ENCODE data around the gene MIPEP.

The MIPEP gene

DNA sequence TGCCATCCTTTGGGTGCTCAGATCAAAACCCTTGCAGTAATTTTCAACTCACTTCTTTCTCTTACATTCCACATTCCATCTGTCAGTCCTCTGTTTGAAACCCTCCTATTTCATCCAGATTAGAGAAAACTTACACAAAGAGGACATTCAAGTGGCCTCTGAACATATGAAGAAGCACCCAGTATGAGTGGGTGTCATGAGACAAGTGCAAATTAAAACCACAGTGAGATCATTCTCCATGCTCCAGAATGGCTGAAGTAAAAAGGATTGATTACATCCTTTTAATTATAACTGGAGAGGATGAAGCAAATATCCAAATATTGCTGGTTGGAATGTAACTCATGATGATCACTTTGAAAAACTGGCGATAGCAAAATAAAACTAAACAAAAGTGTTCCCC is 96.5 kb downstream of the MIPEP start:
- H3K4me1 ChIP-seq (ENCODE audit: insufficient read depth, low read length, severe bottlenecking): peaks cover 18% of the 10 kb centered on the region
- H3F3A ChIP-seq (ENCODE audit: insufficient read depth, low read length): no peaks in the 10 kb centered on the region
- H3K4me3 ChIP-seq (ENCODE audit: low read depth, low read length, poor library complexity, severe bottlenecking): no peak overlapping the region
- H3K9ac ChIP-seq (ENCODE audit: low read length): no peak overlapping the region
- no peaks in the 10 kb centered on the region for H4K20me1 ChIP-seq (ENCODE audit: insufficient read depth, low read length)
- H3K27ac ChIP-seq (ENCODE audit: low read depth, low read length, poor library complexity, severe bottlenecking): no peak overlapping the region
- H3K79me2 ChIP-seq (ENCODE audit: insufficient read depth, low read length): no peaks in the 10 kb centered on the region
- H3K9me2 ChIP-seq (ENCODE audit: low read depth, low read length): no peaks in the 10 kb centered on the region
- no peaks in the 10 kb centered on the region for H3K36me3 ChIP-seq (ENCODE audit: insufficient read depth, low read length)
- TF ChIP-seq EZH2 (IDR thresholded peaks at IDR 0.05; ENCODE audit: borderline replicate concordance, low read length): no peak
- TF ChIP-seq, protein P1, sequence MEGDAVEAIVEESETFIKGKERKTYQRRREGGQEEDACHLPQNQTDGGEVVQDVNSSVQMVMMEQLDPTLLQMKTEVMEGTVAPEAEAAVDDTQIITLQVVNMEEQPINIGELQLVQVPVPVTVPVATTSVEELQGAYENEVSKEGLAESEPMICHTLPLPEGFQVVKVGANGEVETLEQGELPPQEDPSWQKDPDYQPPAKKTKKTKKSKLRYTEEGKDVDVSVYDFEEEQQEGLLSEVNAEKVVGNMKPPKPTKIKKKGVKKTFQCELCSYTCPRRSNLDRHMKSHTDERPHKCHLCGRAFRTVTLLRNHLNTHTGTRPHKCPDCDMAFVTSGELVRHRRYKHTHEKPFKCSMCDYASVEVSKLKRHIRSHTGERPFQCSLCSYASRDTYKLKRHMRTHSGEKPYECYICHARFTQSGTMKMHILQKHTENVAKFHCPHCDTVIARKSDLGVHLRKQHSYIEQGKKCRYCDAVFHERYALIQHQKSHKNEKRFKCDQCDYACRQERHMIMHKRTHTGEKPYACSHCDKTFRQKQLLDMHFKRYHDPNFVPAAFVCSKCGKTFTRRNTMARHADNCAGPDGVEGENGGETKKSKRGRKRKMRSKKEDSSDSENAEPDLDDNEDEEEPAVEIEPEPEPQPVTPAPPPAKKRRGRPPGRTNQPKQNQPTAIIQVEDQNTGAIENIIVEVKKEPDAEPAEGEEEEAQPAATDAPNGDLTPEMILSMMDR (IDR thresholded peaks at IDR 0.05; ENCODE audit: low read length): no peak
- H3K9me3 ChIP-seq (ENCODE audit: low read length): no peaks in the 10 kb centered on the region
- no peak overlapping the region for H2AFZ ChIP-seq (ENCODE audit: low read length)
- H3K4me2 ChIP-seq (ENCODE audit: low read length): no peak overlapping the region
- no peaks in the 10 kb centered on the region for H3K27me3 ChIP-seq (ENCODE audit: insufficient read depth, low read length)

DNA sequence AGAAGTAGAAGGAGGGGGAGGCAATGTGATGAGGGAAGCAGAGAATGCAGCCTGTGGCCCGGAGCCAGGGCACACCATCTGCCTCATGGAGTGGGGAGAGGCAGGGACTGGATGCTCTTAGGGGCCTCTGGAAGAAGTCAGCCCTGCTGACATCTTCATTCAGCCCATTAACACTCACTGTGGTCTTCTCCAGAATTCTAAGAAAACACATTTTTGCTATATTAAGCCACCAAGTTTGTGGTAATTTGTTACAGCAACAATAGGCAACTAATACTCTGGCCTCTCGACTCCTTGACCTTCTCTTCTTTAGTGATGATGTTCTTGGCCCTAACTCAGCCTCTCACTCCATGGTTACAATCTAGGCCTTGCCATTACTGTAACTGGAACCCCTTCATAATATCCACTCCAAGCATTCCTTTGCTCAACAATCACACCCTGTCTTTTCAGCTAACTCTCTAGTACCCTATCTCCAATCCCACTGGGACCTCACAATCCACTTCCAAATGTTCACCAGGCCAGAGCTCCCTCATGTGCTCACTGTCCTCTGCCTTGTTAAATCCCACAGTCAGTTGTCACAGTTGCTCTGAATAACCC is 98.5 kb downstream of the MIPEP start:
- Histone ChIP-seq H3K4me3 (ENCODE audit: low read depth, low read length, poor library complexity, severe bottlenecking) (no peak overlapping the region), H4K20me1 (ENCODE audit: insufficient read depth, low read length) (no peaks in the 10 kb centered on the region), H3K36me3 (ENCODE audit: insufficient read depth, low read length) (no peaks in the 10 kb centered on the region), H3K79me2 (ENCODE audit: insufficient read depth, low read length) (no peaks in the 10 kb centered on the region), H3F3A (ENCODE audit: insufficient read depth, low read length) (no peaks in the 10 kb centered on the region), H3K9me3 (ENCODE audit: low read length) (no peaks in the 10 kb centered on the region), H3K9me2 (ENCODE audit: low read depth, low read length) (no peaks in the 10 kb centered on the region), H3K27me3 (ENCODE audit: insufficient read depth, low read length) (no peaks in the 10 kb centered on the region), H3K9ac (ENCODE audit: low read length) (no peak overlapping the region), H3K27ac (ENCODE audit: low read depth, low read length, poor library complexity, severe bottlenecking) (no peak overlapping the region), H2AFZ (ENCODE audit: low read length) (no peak overlapping the region), H3K4me1 (ENCODE audit: insufficient read depth, low read length, severe bottlenecking) (peaks cover 18% of the 10 kb centered on the region), H3K4me2 (ENCODE audit: low read length) (no peak overlapping the region)
- TF ChIP-seq EZH2 (IDR thresholded peaks at IDR 0.05; ENCODE audit: borderline replicate concordance, low read length): no peak
- TF ChIP-seq, protein P1 (IDR thresholded peaks at IDR 0.05; ENCODE audit: low read length): no peak

DNA sequence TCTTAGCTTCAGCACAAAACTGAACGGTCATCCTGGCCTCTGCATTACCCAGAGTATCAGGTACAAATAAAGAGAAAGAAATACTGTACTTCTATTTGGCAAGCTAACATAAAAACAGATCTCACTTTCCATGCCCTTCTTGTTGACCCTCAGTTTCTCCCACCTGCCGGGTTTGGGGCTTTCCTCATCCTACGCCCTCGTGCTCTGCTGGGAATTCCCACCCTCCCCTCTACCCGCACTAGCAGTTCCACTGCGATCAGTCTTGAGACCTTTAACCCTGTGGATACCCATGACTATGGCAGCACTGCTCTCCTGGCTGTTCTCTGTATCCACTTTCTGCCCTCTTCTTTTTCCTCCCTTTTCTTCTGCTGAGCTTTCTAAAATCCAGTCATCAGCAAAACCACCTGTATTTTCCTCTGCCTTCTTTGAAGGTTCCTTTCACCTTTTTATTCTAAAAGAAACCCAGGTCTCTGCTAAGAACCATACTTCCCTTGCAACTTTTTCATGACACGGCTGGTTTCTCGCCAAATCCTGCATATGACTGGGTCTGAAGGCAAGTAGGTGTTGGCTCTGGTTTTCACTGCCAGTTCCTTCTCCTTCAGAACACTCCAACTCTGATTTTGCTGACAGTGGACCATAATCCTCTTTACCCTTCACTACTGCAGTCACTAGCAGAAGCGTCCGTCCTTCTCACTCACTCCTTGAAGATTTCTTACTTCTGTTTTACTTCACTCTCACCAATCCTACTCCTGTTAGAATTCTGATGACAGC is 99.4 kb downstream of the MIPEP start:
- Histone ChIP-seq H3K79me2 (ENCODE audit: insufficient read depth, low read length) (no peaks in the 10 kb centered on the region), H3K27me3 (ENCODE audit: insufficient read depth, low read length) (no peaks in the 10 kb centered on the region), H3K27ac (ENCODE audit: low read depth, low read length, poor library complexity, severe bottlenecking) (no peak overlapping the region), H3K36me3 (ENCODE audit: insufficient read depth, low read length) (no peaks in the 10 kb centered on the region), H3F3A (ENCODE audit: insufficient read depth, low read length) (no peaks in the 10 kb centered on the region), H3K9ac (ENCODE audit: low read length) (no peak overlapping the region), H3K4me3 (ENCODE audit: low read depth, low read length, poor library complexity, severe bottlenecking) (no peak overlapping the region), H4K20me1 (ENCODE audit: insufficient read depth, low read length) (no peaks in the 10 kb centered on the region), H3K4me2 (ENCODE audit: low read length) (no peak overlapping the region), H3K4me1 (ENCODE audit: insufficient read depth, low read length, severe bottlenecking) (peaks cover 16% of the 10 kb centered on the region), H2AFZ (ENCODE audit: low read length) (no peak overlapping the region), H3K9me2 (ENCODE audit: low read depth, low read length) (no peaks in the 10 kb centered on the region), H3K9me3 (ENCODE audit: low read length) (no peaks in the 10 kb centered on the region)
- TF ChIP-seq EZH2 (IDR thresholded peaks at IDR 0.05; ENCODE audit: borderline replicate concordance, low read length): no peak
- TF ChIP-seq, protein P1 (IDR thresholded peaks at IDR 0.05; ENCODE audit: low read length): no peak

Data from OCI-LY1 (cell line).